Measurements from ENCODE around the gene HRK. TPM values are rescaled to one million over a fixed set of nuclear protein-coding genes. Genes with fewer than 3 reads are reported as not detected.

The HRK gene
- polyA plus RNA-seq, 1 donor = 0.16 TPM

DNA sequence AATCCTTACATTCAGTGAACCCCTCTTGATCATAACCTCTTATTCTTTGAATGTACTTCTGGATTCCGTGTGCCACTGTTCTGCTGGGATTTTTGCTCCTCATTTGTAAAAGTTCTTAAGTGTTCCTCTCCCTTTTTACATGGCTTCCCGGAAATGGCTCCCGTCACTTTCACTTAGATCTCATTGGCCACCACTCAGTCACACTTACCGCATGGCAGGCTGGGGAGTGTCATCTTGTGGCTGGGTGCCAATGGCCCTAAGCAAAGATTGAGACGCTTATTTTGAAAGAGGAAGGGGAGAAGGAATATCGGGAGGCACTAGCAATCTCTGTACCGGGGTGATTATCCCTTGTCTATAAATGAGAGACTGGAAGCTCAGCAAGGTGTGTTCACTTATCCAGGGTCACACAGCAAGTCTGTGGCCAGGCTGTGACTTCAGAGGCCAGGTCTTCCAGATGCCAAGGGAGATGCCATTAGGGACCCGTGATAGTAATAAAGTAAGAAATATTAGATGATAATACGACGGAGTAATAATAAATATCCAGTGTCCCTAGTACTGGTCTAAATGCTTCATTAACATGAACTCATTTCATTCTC lies 74.3 kb downstream of the HRK start:
- Histone ChIP-seq H3K27me3 (ENCODE audit: control insufficient read depth, insufficient read depth, low read length) (no peaks in the 10 kb centered on the region), H3K4me3 (ENCODE audit: low read length) (no peak overlapping the region), H3K9me3 (ENCODE audit: control insufficient read depth, low read depth, low read length) (no peaks in the 10 kb centered on the region), H3K4me1 (ENCODE audit: control insufficient read depth, insufficient read depth, low read length) (no peaks in the 10 kb centered on the region), H3K36me3 (ENCODE audit: control insufficient read depth, insufficient read depth, low read length) (no peaks in the 10 kb centered on the region), H3K27ac (ENCODE audit: low read length) (no peak overlapping the region)
- DNase-seq = no peak
- no CpG with 5 or more reads among the region's 10 CpGs for WGBS (ENCODE audit: insufficient coverage, low lambda C conversion rate)

Other genes with a start within 250 kb of the HRK start
- gene SPRING1, start 143.4 kb downstream of the HRK start, polyA plus RNA-seq = 38.6 TPM
- 2.0 TPM for gene RNFT2, start 143.1 kb downstream of the HRK start, polyA plus RNA-seq
- gene FBXW8, start 29.5 kb upstream of the HRK start, polyA plus RNA-seq = 13.1 TPM
- 3.3 TPM for gene TESC, start 218.0 kb upstream of the HRK start, polyA plus RNA-seq